ENCODE measurements around the gene SELENON.

GRCh38 chr1:25766721-25767436 is 33.1 kb upstream of the SELENON start:
- TF ChIP-seq ZNF274 (IDR thresholded peaks at IDR 0.05; ENCODE audit: low read depth, low read length), result no peak
- no peak for TF ChIP-seq YY1 (IDR thresholded peaks at IDR 0.05; ENCODE audit: insufficient read depth, insufficient read length)
